Stimulated activated naive CD4-positive, alpha-beta T cell (primary cell): ENCODE results near the gene GTPBP3.
"Not testable (repeated sequence)": the region's sequence is repeated elsewhere in the genome, so short reads cannot be mapped to it uniquely, and the experiment has no call there.

Source experiments
- DNase-seq, 6 experiments: peaks; one replicate each; lab custom pipeline; 2025; lab: John Stamatoyannopoulos, UW

The GTPBP3 gene, protein sequence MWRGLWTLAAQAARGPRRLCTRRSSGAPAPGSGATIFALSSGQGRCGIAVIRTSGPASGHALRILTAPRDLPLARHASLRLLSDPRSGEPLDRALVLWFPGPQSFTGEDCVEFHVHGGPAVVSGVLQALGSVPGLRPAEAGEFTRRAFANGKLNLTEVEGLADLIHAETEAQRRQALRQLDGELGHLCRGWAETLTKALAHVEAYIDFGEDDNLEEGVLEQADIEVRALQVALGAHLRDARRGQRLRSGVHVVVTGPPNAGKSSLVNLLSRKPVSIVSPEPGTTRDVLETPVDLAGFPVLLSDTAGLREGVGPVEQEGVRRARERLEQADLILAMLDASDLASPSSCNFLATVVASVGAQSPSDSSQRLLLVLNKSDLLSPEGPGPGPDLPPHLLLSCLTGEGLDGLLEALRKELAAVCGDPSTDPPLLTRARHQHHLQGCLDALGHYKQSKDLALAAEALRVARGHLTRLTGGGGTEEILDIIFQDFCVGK

DNA sequence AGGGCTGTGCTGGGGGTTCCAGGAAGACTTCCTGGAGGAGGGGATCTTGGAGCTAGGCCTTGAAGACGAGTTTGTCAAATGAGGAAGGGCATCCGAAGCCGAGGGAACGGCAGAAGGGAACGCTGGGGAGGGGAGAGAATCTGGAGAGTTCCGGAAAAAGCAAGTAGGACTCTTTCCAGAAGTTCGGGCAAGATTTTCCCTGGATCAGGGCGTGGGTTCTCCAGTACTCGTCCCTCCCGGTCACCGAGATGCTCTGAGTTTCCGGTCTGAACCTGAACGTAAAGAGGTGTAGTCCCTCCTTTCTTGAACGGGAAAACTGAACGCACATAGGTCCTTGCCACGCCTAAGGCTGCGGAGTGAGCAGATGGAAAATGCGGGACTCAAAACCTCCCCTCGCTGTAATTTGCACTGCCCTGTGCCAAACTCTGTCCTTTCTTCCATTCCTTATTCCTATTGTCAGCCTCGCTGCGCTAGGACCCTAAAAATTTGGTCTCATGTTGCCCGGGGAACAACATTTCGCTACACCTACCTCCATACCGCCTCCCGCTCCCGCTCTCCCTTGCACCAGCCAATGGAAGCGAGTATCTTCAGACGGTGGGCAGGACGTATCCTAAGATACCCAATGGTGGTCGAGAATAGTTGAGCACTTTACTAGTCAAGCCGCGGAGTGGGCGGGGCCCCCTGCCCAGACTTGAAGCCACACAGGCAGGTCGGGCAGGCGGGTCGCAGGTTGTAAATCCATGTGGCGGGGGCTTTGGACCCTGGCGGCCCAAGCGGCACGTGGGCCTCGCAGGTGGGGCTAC is at the start of gene GTPBP3:
Gene GTPBP3 (plus strand): TSS at position 682 of the 803 bp plus-strand sequence. CDS start 59 bp downstream, at position 741.
- DNase-seq = peak; percentile 90 to 97 (median 95)

DNA sequence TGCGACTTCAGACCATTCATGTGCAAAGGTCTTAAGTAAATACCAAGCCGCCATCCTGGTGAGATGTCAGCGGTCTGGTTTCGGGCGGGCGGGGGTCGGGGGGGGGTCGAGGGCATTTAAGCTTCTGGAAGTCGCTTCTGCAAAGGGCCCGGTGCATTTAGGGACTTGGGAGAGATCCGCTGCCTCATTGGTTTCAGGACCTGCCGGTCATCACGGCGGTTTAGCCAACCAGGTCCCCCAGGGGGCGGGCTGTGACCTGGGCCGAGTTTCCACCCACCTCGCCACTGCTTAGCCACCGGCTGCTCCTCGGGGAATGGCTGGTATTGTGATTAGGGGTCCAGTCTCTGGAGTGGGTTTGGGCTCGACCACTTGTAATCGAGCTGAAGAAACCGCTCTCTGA is 47.9 kb upstream of the GTPBP3 start:
- peak in 2 of 6 experiments; percentile 12 to 13 for DNase-seq

DNA sequence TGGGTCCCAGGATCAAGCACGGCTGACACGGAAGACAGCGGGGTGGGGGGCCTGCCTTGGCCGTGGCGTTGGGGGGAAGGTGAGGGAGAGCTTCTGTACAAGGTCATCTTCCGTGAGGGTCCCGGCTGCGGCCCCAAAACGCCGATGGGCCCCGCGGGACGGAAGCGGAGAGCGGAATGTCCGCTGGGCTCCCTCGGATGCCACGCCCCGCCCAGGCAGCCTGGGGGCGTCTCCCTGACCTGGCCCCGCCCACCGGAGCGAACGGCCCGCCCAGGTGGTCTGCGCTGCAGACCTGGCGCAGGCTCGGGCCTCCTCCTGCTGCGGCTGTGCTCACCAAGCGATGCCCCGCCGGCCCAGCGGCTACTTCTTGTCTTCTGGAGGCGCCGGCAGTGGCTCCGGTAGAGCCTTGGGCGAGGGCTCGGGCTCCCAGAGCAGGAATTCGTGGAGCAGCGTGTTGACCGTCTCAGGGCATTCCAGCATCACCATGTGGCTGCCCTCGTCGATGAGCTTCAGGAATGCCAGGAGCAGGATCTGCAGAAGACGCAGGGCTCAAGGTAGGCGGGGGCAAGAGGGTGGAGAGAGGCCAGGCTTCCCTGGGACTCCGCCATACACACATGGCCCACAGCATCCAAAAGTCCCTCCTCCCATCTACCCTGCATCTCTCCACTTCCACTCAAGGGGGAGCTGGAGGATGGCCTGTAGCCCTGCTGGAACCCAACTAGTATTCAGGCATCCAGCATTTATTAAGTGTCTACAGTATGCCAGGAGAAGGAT is 44.9 kb upstream of the GTPBP3 start:
- DNase-seq = peak; percentile 69 to 80 (median 73)

DNA sequence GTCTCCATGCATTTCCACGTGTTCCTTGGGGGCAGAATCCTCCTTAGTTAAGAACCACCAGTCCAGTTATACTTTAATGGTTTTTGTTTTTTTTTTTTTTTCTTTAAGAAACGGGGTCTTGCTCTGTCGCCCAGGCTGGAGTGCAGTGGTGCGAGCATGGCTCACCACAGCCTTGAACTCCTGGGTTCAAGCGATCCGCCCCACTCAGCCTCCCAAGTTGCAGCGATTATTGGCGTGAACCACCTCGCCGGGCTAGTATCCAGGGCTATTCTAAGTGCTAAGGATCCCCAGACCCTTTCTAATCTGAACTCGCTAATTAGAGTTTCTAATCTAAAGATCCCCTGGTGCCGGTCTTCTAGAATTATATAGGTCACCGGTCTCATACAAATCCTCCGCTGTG is 43.7 kb upstream of the GTPBP3 start:
- no peak for DNase-seq

DNA sequence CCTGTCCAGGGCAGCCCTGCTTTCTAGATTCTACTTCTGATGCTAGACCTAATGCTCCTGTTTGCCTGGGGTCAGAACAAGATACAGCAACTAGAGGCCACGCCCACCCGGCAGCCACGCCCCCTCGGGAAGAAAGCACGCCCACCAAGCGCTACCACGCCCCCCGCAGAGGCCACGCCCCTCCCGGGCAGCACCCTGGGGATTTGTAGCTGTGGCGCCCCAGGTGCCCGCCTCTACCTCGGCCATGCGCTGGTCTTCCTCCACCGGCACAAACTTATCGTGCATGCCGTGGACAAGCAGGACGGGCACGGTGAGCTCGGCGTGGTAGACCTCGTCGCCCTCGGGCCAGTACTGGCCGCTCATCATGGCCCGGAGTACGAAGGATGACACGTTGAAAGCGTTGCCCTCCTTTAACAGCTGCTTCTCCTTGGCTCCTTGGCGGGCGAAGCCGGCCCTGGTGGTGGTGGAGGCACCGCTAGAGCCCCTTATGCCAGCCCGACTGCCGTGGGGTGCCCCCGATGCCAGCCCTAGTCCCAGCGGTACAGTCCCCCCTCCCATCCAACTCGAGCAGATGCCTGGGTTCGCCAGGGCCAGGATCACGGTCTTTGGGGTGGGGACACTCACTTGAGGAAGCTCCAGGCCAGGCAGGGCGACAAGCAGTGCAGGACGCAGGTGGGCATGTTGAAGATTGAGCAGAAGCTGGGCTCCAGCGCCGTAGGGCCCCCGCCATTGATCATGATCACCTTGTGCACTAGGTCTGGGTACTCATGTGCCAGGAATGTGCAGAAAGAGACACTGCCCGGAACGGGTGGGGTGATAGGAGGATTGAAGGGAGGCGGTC is 43.1 kb upstream of the GTPBP3 start:
- DNase-seq = peak in 4 of 6 experiments; percentile 17 to 39 (median 20)

DNA sequence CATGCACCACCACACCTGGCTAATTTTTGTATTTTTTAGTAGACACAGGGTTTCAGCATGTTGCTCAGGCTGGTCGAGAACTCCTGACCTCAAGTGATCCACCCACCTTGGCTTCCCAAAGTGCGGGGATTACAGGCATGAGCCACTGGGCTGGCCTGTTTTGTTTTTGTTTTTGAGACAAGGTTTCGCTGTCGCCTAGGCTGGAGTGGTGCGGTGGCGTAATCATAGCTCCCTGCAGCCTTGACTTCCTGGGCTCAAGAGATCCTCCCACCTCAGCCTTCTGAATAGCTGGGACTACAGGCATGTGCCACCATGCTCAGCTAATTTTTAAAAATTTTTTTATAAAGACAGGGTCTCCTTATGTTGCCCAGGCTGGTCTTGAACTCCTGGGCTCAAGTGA is 41.8 kb upstream of the GTPBP3 start:
- not testable (repeated sequence) for DNase-seq

DNA sequence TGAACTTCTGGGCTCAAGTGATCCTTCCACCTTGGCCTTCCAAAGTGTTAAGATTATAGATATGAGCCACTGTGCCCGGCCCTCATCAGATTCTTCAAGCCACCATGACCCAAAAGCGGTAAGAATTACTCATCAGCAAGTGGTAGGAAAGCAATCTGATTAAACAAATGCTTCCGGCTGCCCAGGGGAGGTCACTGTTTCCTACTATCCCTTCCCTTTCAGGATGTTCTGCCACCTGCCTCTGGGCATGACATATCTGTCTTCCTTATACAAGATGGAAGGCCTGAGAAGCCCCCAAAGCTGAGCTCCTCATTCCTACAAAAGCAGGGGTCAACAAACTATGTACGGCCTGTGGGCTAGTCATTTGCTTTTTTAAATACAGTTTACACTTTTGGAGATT is 41.1 kb upstream of the GTPBP3 start:
- no peak for DNase-seq

DNA sequence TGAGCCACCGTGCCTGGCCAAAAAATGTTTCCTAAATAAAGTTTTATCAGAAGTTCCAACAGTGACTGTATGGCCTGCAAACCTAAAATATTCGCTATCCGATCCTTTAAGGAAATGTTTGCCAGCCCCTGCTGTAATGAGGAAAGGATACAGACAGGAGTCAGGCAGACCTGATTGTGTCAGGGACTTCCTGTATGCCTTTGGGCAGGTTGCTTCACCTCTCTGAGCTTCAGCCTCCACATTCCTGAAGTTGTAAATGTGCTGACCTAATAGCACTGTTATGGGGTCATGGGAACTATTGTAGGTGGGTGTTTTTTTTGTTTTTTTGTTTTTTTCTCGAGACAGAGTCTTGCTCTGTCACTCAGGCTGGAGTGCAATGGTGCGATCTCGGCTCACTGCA is 40.4 kb upstream of the GTPBP3 start:
- no peak for DNase-seq

DNA sequence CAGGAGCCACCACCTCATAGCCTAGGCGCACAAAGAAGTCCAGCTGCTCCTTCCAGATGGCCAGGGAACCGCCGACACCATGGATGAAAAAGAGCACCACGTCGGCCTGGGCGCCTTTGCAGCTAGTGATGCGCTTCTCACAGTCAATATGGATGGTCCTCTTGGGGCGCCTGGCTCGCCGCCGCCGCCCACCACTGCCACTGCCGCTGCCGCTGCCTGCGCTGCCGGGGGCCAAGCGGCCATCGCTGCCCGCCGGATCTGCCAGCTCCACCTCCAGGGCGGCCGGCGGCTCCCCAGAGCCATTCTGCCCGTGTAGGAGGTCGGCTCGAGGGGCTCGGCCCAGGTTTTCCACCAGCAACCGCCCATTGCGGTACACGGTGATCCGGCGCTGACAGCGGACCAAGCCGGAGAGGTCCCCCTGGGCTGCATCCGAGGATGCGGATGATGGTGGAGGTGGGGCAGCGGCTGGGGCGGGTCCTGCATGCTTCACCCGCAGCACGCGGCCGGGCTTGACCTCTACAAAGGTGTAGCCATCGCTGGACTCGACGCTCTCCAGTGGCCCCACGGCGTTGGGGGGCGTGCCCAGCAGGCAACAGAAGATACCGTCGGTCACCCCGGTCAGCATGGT is 36.2 kb upstream of the GTPBP3 start:
- DNase-seq = no peak

DNA sequence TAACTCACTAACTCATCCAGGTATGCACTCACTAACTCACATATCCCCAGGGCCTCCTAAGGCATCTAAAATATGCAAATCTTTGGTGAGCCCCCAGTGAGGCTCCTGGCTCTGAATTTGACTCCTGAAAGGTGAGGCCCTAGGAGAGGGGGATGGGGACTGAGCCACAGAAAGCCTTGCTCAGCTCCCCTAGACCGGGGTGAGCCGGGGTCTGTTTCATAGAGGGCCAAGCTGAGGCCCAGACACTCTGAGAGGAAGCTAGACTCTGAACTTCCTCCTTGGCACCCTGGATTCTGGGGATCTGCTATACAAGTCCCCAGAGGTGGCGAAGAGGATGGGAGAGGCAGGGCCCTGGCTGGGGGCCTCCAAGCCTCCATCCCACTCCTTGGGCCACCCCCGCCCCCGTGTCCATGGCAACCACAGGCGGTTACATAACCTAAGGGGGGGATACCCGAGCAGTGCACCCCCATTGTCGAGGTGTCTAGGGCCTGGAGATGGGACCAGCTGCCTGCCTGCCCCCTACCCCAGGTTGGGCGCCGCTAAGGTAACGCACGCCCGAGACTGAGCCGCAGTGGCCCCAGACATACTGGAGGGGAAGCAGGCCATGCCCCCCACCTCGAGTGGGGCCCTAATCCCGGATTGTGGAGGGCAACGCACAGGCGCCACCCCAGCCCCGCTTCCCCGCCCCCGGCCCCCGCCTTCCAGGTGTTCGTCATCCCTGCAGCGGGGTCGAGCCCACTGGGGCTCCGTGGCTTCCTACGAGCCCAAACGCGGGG is 34.8 kb upstream of the GTPBP3 start:
- peak in 2 of 6 experiments; percentile 29 to 42 for DNase-seq

DNA sequence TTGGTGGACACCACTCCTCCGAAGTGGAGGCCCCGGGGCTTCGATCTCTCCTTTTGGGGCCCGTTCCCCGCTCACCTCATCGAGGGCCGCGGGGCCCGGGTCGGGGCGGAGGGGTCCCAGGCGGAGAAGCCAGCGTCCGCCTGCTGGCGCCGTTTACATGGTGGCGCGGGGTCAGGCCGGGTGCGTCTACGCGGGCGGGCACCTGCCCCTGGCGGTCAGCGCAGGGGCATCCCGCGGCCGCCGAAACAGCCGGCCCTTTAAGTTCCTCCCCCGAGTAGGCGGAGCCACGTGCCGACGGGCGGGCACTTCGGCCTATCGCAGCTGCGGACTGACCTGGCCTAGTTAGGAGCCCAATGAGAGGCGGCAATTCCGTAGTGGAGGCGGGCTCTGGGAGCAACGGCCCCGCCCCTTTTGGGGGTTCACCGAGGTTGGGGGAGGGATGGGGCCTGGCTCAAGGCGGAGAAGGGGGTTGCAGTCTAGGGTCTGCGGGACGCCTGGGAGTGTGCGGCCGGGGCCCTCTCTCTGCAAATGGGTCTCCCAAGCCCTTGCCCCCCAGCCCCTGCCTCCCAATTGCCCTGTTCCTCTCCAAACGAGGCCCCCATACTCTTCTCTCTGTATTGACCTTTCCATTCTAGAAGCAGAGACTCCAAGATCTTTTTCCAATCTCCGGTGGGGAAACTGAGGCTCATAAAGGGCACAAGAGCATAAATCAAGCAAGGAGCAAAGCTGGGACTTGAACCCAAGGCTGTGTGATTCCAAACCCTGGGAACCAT is 34.0 kb upstream of the GTPBP3 start, which contains the start of gene ABHD8:
Gene ABHD8 (minus strand): TSS at position 259 of the 773 bp plus-strand sequence. CDS start 1,809 bp downstream, outside the sequence.
- peak; percentile 80 to 93 (median 90) for DNase-seq

DNA sequence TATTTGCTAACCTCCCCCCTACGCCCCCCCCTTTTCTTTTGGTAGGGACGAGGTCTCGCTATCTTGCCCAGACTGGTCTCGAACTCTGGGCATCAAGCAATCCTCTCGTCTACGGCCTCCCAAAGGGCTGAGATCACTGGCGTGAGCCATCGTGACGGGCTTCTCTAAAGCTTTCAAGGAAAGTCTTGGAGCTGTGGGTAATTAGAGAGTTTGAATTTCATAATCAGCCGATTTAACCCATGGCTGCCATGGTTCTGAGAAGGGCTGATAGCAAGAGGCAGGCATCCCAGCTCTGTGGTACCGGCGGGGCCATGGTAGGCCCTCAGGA is 33.4 kb upstream of the GTPBP3 start:
- DNase-seq = no peak

DNA sequence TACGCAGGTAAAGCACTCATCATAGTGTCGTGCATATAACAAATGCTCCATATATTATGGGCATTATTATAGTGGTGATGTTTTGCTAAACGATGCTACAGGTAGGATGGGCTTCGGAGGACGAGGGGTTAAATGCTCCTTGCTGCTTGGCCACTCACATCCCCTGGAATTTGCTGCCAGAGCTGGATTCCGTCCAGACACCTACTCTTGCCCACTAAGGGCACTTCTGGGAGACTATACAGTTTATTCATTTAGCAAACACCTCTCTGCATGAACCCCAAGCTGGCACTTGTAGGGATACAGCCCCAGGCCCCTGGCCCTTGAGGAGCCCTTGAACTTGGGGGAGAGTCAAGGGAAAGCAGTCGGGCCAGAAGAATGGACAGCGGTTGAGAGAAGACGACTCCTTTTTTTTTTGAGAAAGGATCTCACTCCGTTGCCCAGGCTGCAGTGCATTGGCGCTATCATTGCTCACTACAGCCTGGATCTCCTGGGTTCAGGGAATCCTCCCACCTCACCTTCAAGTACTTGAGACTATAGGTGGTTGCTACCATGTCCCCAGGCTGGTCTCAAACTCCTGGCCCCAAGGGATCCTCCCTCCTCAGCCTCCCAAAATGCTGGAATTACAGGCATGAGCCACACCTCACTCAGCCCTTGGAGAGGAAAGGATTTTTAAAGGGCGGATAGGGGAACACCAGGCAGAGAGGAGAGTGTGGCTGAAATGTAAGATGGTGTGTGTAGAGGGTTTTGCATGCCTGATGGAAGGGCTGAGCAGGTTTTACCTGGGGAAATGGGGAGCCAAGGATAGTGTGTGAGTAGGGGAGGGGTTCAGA is 32.8 kb upstream of the GTPBP3 start:
- peak in 1 of 6 experiments; percentile 11 for DNase-seq

DNA sequence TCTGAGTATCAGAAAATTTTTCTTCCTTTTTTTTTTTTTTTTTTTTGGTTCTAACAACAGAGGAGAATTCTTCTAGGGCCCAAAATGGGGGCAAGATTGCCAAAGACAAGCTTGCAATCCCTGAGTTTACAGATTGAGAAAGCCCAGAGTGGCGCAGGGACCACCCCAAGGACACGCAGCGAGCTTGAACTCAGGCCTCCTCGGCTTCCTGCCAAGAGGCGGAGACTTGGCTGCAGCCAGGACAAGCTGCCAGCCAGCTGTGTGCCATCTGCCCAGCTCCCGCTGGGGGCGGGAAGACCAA is 32.2 kb upstream of the GTPBP3 start:
- DNase-seq = no peak

DNA sequence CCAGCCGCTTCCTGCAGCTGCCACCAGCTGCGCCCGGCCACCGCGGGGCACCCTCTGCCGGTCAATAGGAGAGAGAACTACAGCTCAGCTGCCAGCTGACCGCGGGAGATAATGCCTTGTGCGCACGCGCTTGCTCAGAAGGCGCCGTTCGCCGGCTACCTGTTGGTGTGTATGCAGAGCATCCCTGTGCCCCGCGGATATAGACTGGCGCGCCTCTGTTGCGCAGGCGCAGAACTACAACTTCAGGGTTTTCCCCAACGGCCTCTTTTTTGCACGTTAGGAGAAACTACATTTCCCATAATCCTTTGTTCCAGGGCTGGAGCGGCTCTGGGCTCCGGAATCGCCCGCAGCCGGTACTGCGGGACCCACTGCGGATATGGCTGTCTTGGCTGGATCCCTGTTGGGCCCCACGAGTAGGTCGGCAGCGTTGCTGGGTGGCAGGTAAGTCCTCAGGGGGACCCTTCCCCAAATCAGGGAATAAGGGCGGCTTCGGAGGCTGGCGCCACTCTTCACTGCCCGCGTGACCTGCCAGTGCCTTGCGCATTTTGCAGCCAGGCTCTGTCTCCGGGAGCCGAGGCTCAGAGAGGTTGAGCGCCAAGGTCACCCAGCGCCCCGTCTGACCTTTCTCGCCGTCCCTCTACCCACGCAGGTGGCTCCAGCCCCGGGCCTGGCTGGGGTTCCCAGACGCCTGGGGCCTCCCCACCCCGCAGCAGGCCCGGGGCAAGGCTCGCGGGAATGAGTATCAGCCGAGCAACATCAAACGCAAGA is 31.7 kb upstream of the GTPBP3 start, which contains the start of gene MRPL34:
Gene MRPL34 (plus strand): TSS at position 356 of the 768 bp plus-strand sequence. CDS start 21 bp downstream, at position 377.
- DNase-seq = peak; percentile 81 to 94 (median 92)

DNA sequence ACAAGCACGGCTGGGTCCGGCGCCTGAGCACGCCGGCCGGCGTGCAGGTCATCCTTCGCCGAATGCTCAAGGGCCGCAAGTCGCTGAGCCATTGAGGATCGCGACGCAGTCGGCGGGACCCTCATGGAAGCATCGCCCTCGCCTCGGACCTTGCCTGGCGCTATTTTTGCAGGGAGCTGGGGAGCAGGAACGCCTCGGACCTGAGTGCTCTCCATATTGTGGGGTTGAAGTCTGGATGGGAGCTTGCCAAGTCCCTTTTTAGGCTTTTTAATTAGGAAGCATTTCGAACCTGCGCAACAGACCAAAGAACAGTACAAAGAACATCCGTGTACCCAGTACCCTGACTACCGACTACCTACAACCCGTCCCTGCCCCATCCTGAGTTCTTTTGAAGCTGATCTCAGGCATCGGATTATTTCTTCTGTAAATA is 31.1 kb upstream of the GTPBP3 start:
- DNase-seq = no peak

DNA sequence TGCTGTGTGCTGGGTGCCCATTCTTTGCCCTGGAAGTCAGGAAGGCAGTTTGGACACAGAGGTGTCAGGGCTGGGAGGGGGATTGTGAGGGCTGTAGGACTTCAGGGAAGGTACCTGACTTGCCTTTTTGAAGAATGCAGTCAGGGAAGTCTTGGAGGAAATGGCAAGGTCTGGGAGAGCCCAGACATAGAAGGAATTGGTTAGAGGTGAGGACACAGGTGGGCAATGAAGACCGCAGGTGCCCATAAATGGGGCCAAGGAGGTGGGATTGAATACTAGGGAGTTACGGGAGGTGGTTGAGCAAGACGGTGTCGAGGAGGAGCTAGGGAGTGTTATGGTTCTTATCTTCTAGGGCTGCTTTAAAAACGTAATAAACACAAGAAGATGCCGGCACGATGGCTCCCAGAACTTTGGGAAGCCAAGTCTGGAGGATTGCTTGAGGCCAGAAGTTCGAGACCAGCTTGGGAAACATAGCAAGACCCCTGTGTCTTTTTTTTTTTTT is 29.4 kb upstream of the GTPBP3 start:
- DNase-seq = no peak
